Measurements from ENCODE around the gene SRXN1. TPM values are rescaled to one million over a fixed set of nuclear protein-coding genes. Genes with fewer than 3 reads are reported as not detected.

Gene SRXN1
- total RNA-seq, 1 experiment from 2014 or later, result 80.8 TPM

DNA sequence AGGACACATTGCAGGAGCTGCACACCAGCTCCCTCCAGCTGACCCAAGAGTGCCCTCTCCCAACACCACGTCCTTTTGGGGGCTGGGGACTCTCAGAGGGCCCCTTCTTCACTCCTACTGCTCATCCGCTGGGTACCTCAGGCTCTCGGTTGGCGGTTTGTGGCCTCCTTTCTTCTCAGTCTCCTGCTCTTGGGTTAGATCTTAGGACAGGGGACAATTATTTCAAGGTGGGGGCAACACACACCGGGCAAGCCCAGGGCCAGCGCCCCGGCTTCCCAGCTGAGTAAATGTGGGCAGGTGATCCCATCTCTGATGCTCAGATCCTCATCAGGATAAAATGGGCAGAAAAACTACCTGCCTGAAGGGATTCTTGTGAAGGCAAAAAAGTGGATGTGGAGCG, 44.0 kb downstream of the SRXN1 start:
- Histone ChIP-seq H3K79me2 (ENCODE audit: insufficient read depth, low read length) (no peaks in the 10 kb centered on the region), H3K27ac (ENCODE audit: low read depth, low read length) (no peak overlapping the region), H3K4me3 (replicated peaks in 1 of 2; ENCODE audit: low read depth in 1 of 2, low read length in 2 of 2) (no peak overlapping the region), H3K4me1 (ENCODE audit: control insufficient read depth in 1 of 2, insufficient read depth in 2 of 2, low read length in 2 of 2) (peaks cover 0 to 4% of the 10 kb centered on the region in 2 experiments; a peak in 1 of 4 replicates), H4K20me1 (ENCODE audit: insufficient read depth) (no peaks in the 10 kb centered on the region), H3K27me3 (ENCODE audit: insufficient read depth, low read length) (no peaks in the 10 kb centered on the region), H3K9ac (ENCODE audit: low read length) (no peak overlapping the region), H3K36me3 (ENCODE audit: control insufficient read depth in 1 of 2, insufficient read depth in 2 of 2, low read length in 2 of 2) (no peaks in the 10 kb centered on the region), H3K4me2 (ENCODE audit: low read length) (no peak overlapping the region), H3K9me3 (ENCODE audit: control insufficient read depth in 1 of 2, insufficient read depth in 1 of 2, low read depth in 1 of 2, low read length in 2 of 2) (no peaks in the 10 kb centered on the region), H2AFZ (ENCODE audit: low read depth, low read length, poor library complexity, severe bottlenecking) (no peak overlapping the region), H3K9me2 (ENCODE audit: insufficient read depth) (no peaks in the 10 kb centered on the region)
- POLR2A ChIA-PET, result no interaction called here
- no peak for ATAC-seq
- TF ChIP-seq, protein P1, sequence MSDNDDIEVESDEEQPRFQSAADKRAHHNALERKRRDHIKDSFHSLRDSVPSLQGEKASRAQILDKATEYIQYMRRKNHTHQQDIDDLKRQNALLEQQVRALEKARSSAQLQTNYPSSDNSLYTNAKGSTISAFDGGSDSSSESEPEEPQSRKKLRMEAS (IDR thresholded peaks at IDR 0.05), result no peak
- TF ChIP-seq POLR2A (IDR thresholded peaks at IDR 0.05; ENCODE audit: borderline replicate concordance, extremely low read depth, insufficient read depth, insufficient read length), result no peak
- no peak for TF ChIP-seq TCF7L2 (IDR thresholded peaks at IDR 0.05; ENCODE audit: borderline replicate concordance, extremely low read depth, insufficient read depth, insufficient read length)
- no peak for TF ChIP-seq EGR1 (IDR thresholded peaks at IDR 0.05; ENCODE audit: low read depth)
- no peak for TF ChIP-seq POLR2AphosphoS5 (IDR thresholded peaks at IDR 0.05; ENCODE audit: low read depth, low read length)
- TF ChIP-seq, protein P2, sequence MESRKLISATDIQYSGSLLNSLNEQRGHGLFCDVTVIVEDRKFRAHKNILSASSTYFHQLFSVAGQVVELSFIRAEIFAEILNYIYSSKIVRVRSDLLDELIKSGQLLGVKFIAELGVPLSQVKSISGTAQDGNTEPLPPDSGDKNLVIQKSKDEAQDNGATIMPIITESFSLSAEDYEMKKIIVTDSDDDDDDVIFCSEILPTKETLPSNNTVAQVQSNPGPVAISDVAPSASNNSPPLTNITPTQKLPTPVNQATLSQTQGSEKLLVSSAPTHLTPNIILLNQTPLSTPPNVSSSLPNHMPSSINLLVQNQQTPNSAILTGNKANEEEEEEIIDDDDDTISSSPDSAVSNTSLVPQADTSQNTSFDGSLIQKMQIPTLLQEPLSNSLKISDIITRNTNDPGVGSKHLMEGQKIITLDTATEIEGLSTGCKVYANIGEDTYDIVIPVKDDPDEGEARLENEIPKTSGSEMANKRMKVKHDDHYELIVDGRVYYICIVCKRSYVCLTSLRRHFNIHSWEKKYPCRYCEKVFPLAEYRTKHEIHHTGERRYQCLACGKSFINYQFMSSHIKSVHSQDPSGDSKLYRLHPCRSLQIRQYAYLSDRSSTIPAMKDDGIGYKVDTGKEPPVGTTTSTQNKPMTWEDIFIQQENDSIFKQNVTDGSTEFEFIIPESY (IDR thresholded peaks at IDR 0.05; ENCODE audit: extremely low read depth, insufficient replicate concordance, low read length), result no peak
- no peak for TF ChIP-seq ZNF274 (IDR thresholded peaks at IDR 0.05; ENCODE audit: low read depth, low read length)
- no TSS peak for BruUV-seq (replicated peaks)
- intact Hi-C loops (cut with micrococcal nuclease), result no loop called here
- CTCF ChIA-PET, result no interaction called here
- RAD21 ChIA-PET (ENCODE audit: low non-redundant PET in 1 of 2, low total read pairs in 2 of 2, uncharacterized antibody in 2 of 2, unreplicated experiment in 2 of 2), result no interaction called here
- DNase-seq (ENCODE audit: low read depth, low spot score), result no peak

DNA sequence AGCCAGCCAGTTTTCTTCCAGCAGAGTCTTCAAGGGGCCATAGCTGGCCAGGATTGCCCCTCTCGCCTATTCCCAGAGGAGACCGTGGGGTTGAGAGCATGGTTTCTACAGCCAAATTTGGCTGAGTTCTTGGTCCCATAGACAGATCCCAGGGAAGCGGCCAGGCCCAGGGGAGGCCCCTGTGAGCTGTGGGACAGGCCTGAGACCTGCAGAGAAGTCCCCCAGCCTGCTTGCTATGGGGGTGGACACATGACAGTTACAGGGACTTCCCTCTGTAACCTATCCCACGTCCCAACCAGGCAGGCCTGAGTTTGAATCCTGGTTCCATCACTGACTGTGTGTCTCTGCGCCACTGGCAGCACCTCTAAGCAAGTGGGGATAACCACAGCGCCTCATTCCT, 45.5 kb downstream of the SRXN1 start:
- CTCF ChIA-PET, result no interaction called here
- no peak for ATAC-seq
- TF ChIP-seq ZNF274 (IDR thresholded peaks at IDR 0.05; ENCODE audit: low read depth, low read length), result no peak
- TF ChIP-seq, protein P3, sequence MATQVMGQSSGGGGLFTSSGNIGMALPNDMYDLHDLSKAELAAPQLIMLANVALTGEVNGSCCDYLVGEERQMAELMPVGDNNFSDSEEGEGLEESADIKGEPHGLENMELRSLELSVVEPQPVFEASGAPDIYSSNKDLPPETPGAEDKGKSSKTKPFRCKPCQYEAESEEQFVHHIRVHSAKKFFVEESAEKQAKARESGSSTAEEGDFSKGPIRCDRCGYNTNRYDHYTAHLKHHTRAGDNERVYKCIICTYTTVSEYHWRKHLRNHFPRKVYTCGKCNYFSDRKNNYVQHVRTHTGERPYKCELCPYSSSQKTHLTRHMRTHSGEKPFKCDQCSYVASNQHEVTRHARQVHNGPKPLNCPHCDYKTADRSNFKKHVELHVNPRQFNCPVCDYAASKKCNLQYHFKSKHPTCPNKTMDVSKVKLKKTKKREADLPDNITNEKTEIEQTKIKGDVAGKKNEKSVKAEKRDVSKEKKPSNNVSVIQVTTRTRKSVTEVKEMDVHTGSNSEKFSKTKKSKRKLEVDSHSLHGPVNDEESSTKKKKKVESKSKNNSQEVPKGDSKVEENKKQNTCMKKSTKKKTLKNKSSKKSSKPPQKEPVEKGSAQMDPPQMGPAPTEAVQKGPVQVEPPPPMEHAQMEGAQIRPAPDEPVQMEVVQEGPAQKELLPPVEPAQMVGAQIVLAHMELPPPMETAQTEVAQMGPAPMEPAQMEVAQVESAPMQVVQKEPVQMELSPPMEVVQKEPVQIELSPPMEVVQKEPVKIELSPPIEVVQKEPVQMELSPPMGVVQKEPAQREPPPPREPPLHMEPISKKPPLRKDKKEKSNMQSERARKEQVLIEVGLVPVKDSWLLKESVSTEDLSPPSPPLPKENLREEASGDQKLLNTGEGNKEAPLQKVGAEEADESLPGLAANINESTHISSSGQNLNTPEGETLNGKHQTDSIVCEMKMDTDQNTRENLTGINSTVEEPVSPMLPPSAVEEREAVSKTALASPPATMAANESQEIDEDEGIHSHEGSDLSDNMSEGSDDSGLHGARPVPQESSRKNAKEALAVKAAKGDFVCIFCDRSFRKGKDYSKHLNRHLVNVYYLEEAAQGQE (IDR thresholded peaks at IDR 0.05; ENCODE audit: low read depth), result no peak
- TF ChIP-seq CBX3 (IDR thresholded peaks at IDR 0.05; ENCODE audit: low read depth), result no peak
- TF ChIP-seq, protein P2 (IDR thresholded peaks at IDR 0.05; ENCODE audit: extremely low read depth, insufficient replicate concordance, low read length), result no peak
- TF ChIP-seq SRF (IDR thresholded peaks at IDR 0.05; ENCODE audit: low read depth), result no peak
- no peak for TF ChIP-seq EZH2 (IDR thresholded peaks at IDR 0.05)
- no peak for TF ChIP-seq TCF7L2 (IDR thresholded peaks at IDR 0.05; ENCODE audit: borderline replicate concordance, extremely low read depth, insufficient read depth, insufficient read length)

More for the DNA sequence above, 45.5 kb downstream of the SRXN1 start:
- H3K27ac ChIP-seq (ENCODE audit: low read depth, low read length), result no peak overlapping the region
- POLR2A ChIA-PET, result no interaction called here
- BruUV-seq (replicated peaks), result no TSS peak
- no peaks in the 10 kb centered on the region for H3K9me3 ChIP-seq (ENCODE audit: control insufficient read depth in 1 of 2, insufficient read depth in 1 of 2, low read depth in 1 of 2, low read length in 2 of 2)
- RAD21 ChIA-PET (ENCODE audit: low non-redundant PET in 1 of 2, low total read pairs in 2 of 2, uncharacterized antibody in 2 of 2, unreplicated experiment in 2 of 2), result no interaction called here
- no peak overlapping the region for H3K4me2 ChIP-seq (ENCODE audit: low read length)
- intact Hi-C loops (cut with micrococcal nuclease), result no loop called here
- H3K79me2 ChIP-seq (ENCODE audit: insufficient read depth, low read length), result no peaks in the 10 kb centered on the region
- no peak overlapping the region for H3K9ac ChIP-seq (ENCODE audit: low read length)
- H3K27me3 ChIP-seq (ENCODE audit: insufficient read depth, low read length), result no peaks in the 10 kb centered on the region
- no peaks in the 10 kb centered on the region for H4K20me1 ChIP-seq (ENCODE audit: insufficient read depth)
- H3K36me3 ChIP-seq (ENCODE audit: control insufficient read depth in 1 of 2, insufficient read depth in 2 of 2, low read length in 2 of 2), result no peaks in the 10 kb centered on the region
- peaks cover 0 to 4% of the 10 kb centered on the region in 2 experiments; a peak in 1 of 4 replicates for H3K4me1 ChIP-seq (ENCODE audit: control insufficient read depth in 1 of 2, insufficient read depth in 2 of 2, low read length in 2 of 2)
- no peaks in the 10 kb centered on the region for H3K9me2 ChIP-seq (ENCODE audit: insufficient read depth)
- no peak for DNase-seq (ENCODE audit: low read depth, low spot score)
- H3K4me3 ChIP-seq (replicated peaks in 1 of 2; ENCODE audit: low read depth in 1 of 2, low read length in 2 of 2), result no peak overlapping the region
- H2AFZ ChIP-seq (ENCODE audit: low read depth, low read length, poor library complexity, severe bottlenecking), result no peak overlapping the region
